COR-L47 (cell line): ENCODE measurements around the gene PTCD1.
"Not testable (repeated sequence)": the region's sequence is repeated elsewhere in the genome, so short reads cannot be mapped to it uniquely, and the experiment has no call there.

Experiments
- DNase-seq: peaks from one replicate; lab custom pipeline; 2025; lab: John Stamatoyannopoulos, UW

PTCD1 gene

DNA sequence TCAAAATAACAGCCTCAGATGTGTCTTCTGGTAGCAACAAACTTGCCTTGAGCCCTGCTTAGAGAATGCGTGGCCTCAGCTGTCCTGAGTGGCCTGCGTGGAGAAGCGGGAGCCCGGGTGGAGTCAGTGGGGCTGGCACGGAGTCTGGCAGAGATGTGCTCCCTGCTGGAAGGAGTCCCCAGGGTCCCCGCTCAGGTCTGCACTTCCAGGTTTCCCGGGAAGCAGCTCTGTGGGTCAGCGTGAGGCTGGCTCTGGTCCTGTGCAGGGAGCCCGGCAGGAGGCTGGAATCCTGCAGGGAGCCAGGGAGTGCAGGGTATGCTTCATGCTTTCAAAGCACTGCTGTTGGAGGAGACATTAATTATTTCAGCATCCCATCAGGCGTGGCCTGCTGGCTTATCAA lies 10.3 kb upstream of the PTCD1 start:
- no peak for DNase-seq

DNA sequence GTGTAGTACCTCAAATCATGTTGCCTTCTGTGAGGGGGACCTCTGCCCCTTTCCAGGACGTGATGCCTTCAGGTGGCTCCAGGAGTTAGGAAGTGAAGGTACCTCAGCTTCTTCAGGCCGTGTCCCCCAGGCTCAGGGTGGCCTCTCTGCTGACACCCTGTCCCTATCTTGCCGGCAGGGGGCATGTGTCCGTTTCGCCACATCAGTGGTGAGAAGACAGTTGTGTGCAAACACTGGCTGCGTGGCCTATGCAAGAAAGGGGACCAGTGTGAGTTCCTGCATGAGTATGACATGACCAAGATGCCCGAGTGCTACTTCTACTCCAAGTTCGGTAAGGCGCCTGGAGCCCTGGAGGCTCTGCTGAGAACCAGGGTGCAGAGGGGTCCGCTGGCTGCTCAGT lies 9.3 kb upstream of the PTCD1 start:
- DNase-seq: no peak

DNA sequence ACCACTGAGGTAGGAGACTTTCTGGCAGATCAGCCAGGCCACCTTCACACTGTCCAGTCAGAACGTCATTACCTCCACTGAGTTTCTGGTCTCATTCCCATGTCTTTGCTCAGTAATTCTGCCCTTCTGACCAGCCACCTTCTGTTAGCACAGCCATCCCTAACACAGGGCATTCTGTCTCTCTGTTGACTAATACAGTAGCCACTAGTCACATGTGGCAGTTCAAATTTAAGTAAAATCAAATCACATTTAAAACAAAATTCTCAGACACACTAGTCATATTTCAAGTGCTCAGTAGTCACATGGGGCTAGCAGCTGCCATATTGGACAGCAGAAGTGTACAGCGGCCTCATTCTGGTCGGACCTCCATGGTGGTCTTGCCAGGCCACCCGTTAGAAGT lies 7.5 kb upstream of the PTCD1 start:
- no peak for DNase-seq

DNA sequence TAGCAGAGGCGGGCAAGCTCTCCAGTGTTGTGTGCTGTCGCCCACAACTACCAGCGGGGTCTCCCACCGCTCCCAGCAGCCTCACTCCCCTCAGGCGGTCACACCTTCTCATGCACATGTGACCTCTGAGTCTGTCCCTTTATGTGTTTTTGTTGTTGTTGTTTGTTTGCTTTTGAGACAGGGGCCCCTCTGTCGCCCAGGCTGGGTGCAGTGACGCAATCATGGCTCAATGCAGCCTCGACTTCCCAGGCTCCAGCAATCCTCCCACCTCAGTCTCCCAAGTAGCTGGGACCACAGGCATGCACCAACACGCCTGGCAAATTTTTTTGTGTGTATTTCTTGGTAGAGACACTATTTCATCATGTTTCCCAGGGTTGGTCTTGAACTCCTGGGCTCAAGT lies 1.6 kb upstream of the PTCD1 start:
- DNase-seq: no peak

DNA sequence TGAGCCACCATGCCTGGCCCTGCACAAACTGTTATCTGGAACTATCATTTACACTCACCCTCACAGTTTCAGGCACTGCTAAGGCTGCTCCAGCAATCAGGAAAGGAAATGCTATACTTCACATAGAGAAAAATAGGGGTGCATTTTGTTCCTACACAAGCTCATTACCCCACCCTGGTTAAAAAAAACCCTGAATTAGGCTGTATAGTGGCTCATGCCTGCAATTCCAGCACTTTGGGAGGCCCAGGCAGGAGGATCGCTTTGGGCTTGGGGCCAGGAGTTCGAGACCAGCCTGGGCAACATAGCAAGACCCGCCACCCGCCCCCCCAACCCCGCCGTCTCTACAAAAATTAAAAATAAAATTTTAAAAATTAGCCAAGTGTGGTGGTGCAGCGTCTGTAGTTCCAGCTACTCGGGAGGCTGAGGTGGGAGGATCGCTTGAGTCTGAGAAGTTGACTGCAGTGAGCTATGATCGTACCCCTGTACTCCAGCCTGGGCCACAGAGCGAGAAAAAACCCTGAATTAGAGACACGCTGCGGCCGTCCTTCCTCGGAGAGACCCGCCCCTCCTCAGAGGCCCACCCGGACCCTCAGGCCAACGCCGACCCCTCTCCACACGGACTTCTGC lies 539 bp downstream of the PTCD1 start:
- DNase-seq: no peak

GRCh38 chr7:99433158-99433557 lies 5.4 kb downstream of the PTCD1 start:
- DNase-seq: no peak

DNA sequence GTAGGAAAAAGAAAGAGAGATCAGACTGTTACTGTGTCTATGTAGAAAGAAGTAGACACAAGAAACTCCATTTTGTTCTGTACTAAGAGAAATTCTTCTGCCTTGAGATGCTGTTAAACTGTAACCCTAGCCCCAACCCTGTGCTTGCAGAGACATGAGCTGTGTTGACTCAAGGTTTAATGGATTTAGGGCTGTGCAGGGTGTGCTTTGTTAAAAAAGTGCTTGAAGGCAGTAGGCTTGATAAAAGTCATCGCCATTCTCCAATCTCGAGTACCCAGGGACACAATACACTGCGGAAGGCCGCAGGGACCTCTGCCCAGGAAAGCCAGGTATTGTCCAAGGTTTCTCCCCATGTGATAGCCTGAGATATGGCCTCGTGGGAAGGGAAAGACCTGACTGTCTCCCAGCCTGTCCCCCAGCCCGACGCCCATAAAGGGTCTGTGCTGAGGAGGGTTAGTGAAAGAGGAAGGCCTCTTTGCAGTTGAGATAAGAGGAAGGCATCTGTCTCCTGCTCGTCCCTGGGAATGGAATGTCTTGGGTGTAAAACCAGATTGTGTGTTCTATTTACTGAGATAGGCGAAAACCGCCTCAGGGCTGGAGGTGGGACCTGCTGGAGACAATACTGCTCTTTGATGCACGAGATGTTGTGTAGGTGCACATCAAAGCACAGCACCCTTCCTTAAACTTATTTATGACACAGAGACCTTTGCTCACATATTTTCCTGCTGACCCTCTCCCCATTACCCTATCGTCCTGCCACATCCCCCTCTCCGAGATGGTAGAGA lies 6.7 kb downstream of the PTCD1 start:
- not testable (repeated sequence) for DNase-seq

GRCh38 chr7:99429756-99430155 lies 8.8 kb downstream of the PTCD1 start:
- no peak for DNase-seq

- no peak for DNase-seq
Observed at GRCh38 chr7:99428972-99429566, 9.5 kb downstream of the PTCD1 start.

GRCh38 chr7:99424932-99425730 lies 13.5 kb downstream of the PTCD1 start:
- no peak for DNase-seq

DNA sequence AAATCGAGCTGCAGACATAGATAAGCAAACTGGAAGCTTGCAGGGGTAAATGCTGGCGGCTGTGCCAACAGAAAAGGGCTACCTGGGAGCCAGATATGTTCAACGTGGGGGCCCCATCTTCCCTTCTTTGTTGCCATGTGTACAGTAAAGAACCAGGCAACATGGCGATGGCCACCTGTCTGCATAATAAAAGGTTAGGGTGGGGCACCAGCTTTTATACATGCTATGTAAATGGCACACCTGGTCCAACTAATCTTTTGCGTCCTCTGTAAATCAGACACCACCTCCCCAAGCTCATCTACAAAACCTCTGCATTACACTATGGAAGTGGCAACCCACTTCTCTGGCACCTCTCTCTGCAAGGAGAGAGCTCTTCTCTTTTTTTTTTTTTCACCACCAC lies 16.0 kb downstream of the PTCD1 start:
- peak; percentile 53 for DNase-seq

GRCh38 chr7:99422186-99422585 lies 16.4 kb downstream of the PTCD1 start:
- DNase-seq: no peak

DNA sequence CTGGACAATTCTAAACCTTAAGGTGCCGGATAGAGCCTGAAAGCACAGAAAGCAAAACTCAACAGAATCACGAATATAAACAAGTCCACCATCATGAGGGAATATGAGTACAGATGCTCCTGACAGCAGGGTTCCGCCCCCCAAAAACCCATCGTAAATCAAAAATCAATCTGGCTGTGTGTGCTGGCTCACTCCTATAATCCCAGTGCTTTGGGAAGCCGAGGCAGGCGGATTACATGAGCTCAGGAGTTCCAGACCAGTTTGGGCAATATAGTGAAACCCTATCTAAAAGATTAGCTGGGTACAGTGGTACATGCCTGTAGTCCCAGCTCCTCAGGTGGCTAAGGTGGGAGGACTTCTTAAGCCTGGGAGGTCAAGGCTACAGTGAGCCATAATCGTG lies 17.6 kb downstream of the PTCD1 start:
- no peak for DNase-seq

DNA sequence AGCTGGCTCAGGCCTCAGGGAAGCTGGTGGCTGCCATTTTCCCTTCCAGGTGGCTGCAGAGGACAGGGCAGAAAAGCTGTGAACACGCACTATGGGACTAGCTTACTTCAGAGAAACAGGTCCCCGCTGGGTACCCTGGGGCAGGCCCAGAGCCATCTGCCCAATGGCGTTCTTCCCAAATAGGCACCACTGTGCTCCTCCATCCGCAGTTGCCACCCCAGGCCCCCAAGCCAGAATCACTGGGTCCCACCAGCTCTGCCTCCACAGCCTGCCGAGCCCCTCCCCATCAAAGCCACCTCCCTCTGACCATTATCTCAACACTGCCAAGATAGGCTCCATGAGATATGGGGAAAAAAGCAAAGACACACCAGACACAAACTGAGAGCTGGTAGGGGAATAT lies 18.4 kb downstream of the PTCD1 start:
- no peak for DNase-seq

- no peak for DNase-seq
Observed at GRCh38 chr7:99419323-99420021, 19.1 kb downstream of the PTCD1 start.

DNA sequence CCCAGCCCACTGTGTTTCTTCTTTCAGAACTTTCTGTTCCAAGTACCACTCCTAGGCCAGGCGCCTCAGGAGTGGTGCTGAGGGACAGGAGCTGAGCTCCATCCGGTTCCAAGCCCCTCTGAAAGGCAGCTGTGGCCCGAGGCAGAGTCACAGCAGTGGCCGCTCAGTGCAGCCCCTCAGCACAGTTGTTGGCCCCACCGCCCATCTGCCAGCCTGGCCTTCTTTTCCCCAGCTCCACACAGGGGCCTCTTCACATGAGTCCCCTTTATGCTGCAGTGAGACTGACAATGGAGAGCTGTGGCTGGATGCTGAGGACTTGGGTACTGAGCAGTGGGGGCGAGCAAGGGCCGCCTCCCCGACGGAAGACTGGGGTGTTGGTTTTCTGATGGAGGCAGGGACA lies 20.3 kb downstream of the PTCD1 start:
- no peak for DNase-seq

- peak; percentile 16 for DNase-seq
Observed at GRCh38 chr7:99415513-99416127, 23.0 kb downstream of the PTCD1 start.

DNA sequence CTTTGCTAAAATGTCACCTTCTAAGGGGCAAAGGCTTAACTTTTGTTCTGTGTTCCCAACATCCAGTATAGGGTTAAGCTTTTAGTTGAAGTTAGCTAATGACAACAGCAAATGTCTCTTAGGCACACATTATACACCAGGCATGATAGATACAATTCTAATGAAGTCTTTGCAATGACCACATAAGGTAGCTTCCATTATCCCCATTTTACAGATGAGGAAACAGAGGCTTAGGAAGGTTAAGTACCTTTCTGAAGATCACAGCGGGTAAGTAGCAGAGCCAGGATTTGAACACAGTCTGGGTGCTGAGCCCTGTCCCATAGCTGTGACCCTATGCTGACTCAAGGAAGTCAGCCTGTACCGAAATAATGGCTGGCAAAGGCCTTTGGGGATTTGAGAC lies 28.0 kb downstream of the PTCD1 start:
- DNase-seq: no peak

GRCh38 chr7:99409806-99410205 lies 28.8 kb downstream of the PTCD1 start:
- no peak for DNase-seq

DNA sequence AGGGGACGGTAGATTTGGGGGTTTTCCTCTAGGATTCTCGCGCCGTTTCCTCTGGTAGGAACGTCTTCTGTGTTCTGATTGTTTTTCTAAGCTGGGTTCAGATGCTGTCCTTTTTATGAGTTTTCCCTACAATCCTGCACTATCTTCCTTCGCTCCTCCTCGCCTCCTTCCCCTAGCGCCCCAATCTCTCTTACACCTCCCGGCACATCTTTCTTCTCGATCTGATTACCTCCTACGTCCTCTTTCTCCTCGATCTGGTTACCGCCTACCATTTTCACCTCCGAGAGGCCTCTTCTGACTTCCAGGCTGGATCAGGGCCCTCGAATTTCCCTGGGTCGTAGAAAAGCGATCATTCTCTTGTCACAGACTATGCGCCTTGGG lies 29.4 kb downstream of the PTCD1 start:
- no peak for DNase-seq

DNA sequence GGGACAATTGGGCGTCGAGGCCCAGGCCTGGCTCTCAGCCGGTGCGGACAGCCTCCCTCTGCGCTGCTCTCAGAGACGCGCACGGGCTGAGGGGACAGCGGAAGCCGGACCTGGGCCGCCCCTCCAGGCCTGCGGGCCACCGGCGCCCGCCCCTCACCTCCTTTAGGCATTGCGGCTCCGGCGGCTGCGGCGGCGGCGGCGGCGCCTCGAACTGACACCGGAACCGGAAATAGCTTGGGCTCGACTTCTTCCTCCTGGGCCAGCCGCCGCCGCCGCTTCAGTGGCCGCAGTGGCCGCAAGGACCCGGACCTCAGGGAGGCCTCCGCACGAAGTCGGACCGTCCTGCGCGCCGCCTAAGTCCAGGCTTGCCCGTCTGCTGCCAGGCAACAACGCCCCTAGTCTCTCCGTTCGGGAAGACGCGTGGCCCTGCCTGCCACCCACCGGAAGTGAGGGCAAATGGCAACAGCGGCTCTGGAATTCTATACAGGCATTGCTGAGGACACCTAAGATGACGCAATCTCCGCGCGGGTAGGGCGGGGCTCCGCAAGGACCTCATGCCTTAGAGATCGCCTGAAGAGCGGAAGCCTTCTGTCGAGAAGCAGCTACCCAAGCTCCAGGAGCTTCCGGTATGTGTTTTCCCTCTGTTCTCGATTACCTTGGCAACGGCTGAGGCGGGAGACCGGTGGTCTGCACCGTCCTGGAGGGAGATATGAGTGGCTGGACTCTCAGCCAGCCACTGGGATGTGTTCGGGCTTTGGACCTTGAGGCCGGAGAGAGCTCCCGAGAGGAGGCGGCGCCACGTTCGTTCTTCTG lies 30.0 kb downstream of the PTCD1 start, which contains the start of the genes BUD31 and PDAP1:
TSS of gene BUD31 (plus strand) at position 591 of the 813 bp plus-strand sequence. CDS start 2,124 bp downstream, outside the sequence.
TSS of gene PDAP1 (minus strand) at position 219 of the 813 bp plus-strand sequence. CDS start at position 170, 49 bp downstream.
- DNase-seq: peak; percentile 92
